K562 (cell line): ENCODE measurements around the gene NUP214.

Experiments
- ATF7 ChIP-seq: fragments of 450-650 bp; IDR thresholded peaks from 2 replicates; pipeline ENCODE4 v1.7.1; 2014; ENCODE audit warnings: mild to moderate bottlenecking, moderate library complexity
- BRD9 ChIP-seq: fragments of 450-650 bp; IDR thresholded peaks from 2 replicates; pipeline ENCODE4 v1.6.1; 2018; ENCODE audit warnings: low read depth; ENCODE audit not compliant: partially characterized antibody
- CREB1 ChIP-seq, 2 experiments: sonication (generic) in 1 of 2; formaldehyde crosslinking in 1 of 2; IDR thresholded peaks; 2 replicates each; pipeline versions ENCODE4 v1.6.1 to v1.8.0; 2012 to 2022; ENCODE audit warnings: inconsistent platforms in 1 of 2, mild to moderate bottlenecking in 1 of 2, missing genetic modification reagents in 1 of 2, moderate library complexity in 1 of 2
- DNMT1 ChIP-seq: fragments of 450-650 bp; IDR thresholded peaks from 2 replicates; pipeline ENCODE4 v1.6.1; 2016; ENCODE audit warnings: antibody characterized with exemption, mild to moderate bottlenecking
- EP300 ChIP-seq: IDR thresholded peaks from 2 replicates; pipeline ENCODE4 v1.6.1; 2012; ENCODE audit warnings: low read length, improper control_type of control experiment
- EP400 ChIP-seq: fragments of 450-650 bp; IDR thresholded peaks from 2 replicates; pipeline ENCODE4 v1.6.1; 2017; ENCODE audit warnings: antibody characterized with exemption, mild to moderate bottlenecking, moderate library complexity
- RAD21 ChIP-seq, 2 experiments: fragments of 250-450 bp in 1 of 2; fragments of 450-650 bp in 1 of 2; sonication (Bioruptor Pico) in 1 of 2; formaldehyde crosslinking in 1 of 2; IDR thresholded peaks in 1 of 2; conservative IDR thresholded peaks in 1 of 2; 2 replicates each; pipeline versions ENCODE4 v1.4.0 to v1.8.0; 2020 to 2022; ENCODE audit warnings: mild to moderate bottlenecking in 2 of 2, moderate library complexity in 1 of 2
- RCOR1 ChIP-seq, 2 experiments: IDR thresholded peaks; 2 replicates each; pipeline ENCODE4 v1.6.1; 2012; ENCODE audit warnings: low read depth in 2 of 2, low read length in 2 of 2, borderline replicate concordance in 1 of 2, improper control_type of control experiment in 1 of 2
- SMARCE1 ChIP-seq: fragments of 450-650 bp; IDR thresholded peaks from 2 replicates; pipeline ENCODE4 v1.7.1; 2016; ENCODE audit warnings: mild to moderate bottlenecking
- SP1 ChIP-seq: sonication (generic); formaldehyde crosslinking; IDR thresholded peaks from 2 replicates; pipeline ENCODE4 v1.8.1; 2022; ENCODE audit warnings: mild to moderate bottlenecking, missing genetic modification reagents
- TCF3 ChIP-seq: sonication (generic); formaldehyde crosslinking; IDR thresholded peaks from 2 replicates; pipeline ENCODE4 v1.4.0; 2020; ENCODE audit warnings: mild to moderate bottlenecking, missing genetic modification reagents
- TGIF2 ChIP-seq: sonication (generic); formaldehyde crosslinking; IDR thresholded peaks from 2 replicates; pipeline ENCODE4 v1.8.1; 2022; ENCODE audit warnings: mild to moderate bottlenecking, missing genetic modification reagents, moderate library complexity
- ZNF785 ChIP-seq: fragments of 250-450 bp; sonication (Bioruptor Pico); IDR thresholded peaks from 2 replicates; pipeline ENCODE4 v1.4.0; 2020; ENCODE audit warnings: mild to moderate bottlenecking
- TF ChIP-seq, protein P1 (sequence below): fragments of 250-450 bp; sonication (Bioruptor Pico); IDR thresholded peaks from 2 replicates; pipeline ENCODE4 v1.4.0; 2020; ENCODE audit warnings: mild to moderate bottlenecking, moderate library complexity

DNA sequence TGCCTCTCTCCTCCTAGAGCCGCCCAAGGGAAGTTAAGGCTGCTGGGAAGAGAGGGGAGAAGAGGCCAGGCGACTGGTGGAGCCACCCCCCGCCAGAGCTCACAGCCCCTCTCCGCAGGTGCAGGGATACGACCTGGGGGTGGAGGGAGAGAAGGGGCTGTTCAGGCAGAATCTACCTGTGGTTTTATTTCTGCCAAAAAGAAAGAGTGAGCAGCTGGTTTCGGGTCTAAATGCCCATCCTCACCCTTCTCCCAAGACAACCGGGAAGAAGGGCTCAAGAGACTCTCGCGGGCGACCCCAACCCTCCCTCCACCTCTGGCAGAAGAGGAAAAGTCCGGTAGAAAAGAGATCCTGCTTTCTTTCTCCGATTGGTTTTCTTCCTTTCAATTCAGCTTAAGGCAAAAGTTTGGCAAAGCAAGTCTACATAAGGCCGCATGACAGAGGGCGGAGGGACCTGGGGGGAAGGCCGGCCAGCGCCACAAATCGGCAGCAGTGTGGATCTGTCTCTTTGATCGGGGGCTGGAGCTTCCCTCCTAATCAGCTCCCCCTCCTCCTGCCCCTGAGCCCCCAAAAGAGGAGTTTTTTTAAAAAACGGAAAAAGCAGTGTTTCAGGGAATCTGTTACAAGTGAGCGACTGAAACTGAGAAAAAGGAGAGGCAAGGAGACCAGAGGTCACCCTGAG is 134.7 kb downstream of the NUP214 start:
- TF ChIP-seq DNMT1, result no peak
- no peak for TF ChIP-seq TCF3 (CRISPR knock-in tag)
- no peak for TF ChIP-seq CREB1 (IDR thresholded peaks at IDR 0.05)
- no peak for TF ChIP-seq CREB1 (CRISPR knock-in tag; IDR thresholded peaks at IDR 0.05)
- TF ChIP-seq TGIF2 (CRISPR knock-in tag), result no peak
- TF ChIP-seq, protein P1, sequence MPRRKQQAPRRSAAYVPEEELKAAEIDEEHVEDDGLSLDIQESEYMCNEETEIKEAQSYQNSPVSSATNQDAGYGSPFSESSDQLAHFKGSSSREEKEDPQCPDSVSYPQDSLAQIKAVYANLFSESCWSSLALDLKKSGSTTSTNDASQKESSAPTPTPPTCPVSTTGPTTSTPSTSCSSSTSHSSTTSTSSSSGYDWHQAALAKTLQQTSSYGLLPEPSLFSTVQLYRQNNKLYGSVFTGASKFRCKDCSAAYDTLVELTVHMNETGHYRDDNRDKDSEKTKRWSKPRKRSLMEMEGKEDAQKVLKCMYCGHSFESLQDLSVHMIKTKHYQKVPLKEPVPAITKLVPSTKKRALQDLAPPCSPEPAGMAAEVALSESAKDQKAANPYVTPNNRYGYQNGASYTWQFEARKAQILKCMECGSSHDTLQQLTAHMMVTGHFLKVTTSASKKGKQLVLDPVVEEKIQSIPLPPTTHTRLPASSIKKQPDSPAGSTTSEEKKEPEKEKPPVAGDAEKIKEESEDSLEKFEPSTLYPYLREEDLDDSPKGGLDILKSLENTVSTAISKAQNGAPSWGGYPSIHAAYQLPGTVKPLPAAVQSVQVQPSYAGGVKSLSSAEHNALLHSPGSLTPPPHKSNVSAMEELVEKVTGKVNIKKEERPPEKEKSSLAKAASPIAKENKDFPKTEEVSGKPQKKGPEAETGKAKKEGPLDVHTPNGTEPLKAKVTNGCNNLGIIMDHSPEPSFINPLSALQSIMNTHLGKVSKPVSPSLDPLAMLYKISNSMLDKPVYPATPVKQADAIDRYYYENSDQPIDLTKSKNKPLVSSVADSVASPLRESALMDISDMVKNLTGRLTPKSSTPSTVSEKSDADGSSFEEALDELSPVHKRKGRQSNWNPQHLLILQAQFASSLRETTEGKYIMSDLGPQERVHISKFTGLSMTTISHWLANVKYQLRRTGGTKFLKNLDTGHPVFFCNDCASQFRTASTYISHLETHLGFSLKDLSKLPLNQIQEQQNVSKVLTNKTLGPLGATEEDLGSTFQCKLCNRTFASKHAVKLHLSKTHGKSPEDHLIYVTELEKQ (CRISPR knock-in tag), result no peak
- no peak for TF ChIP-seq EP300
- no peak for TF ChIP-seq ZNF785 (CRISPR knock-in tag)
- TF ChIP-seq RCOR1 (IDR thresholded peaks at IDR 0.05; ENCODE audit: borderline replicate concordance in 1 of 2, low read depth in 2 of 2, low read length in 2 of 2), result no peak
- no peak for TF ChIP-seq SMARCE1
- TF ChIP-seq RAD21 (CRISPR knock-in tag; conservative IDR thresholded peaks at IDR 0.05 in 1 of 2, IDR thresholded peaks at IDR 0.05 in 1 of 2), result no peak
- TF ChIP-seq BRD9, result no peak
- TF ChIP-seq EP400, result no peak
- TF ChIP-seq SP1 (CRISPR knock-in tag), result no peak
- no peak for TF ChIP-seq ATF7
